Right lobe of liver (tissue), 6 donors: ENCODE measurements around the gene HID1. TPM values are rescaled to one million over a fixed set of nuclear protein-coding genes. Genes with fewer than 3 reads are reported as not detected.

Experiments
- ATAC-seq, 4 donors: fragments of 200-7000 bp; cut with Tn5 transposase; one replicate each; pipeline ENCODE4 v1.9.1; 2020; ENCODE audit warnings: mild to moderate bottlenecking in 4 of 4, moderate library complexity in 4 of 4
- DNase-seq, 3 donors: peaks; one replicate each; pipeline ENCODE4 v3.0.0-alpha.2; 2020
- H3K27ac ChIP-seq, 3 donors: fragments of 200-600 bp; one replicate each; pipeline ENCODE4 v1.8.0; 2022
- H3K27me3 ChIP-seq, 2 donors: fragments of 200-600 bp; one replicate each; pipeline ENCODE4 v1.8.0; 2022
- H3K36me3 ChIP-seq, 4 donors: fragments of 200-600 bp; sonication (generic) in 1 of 4; one replicate each; pipeline versions ENCODE4 v1.5.1 to v1.8.0; 2017 to 2022; ENCODE audit warnings: control low read depth in 1 of 4
- H3K4me1 ChIP-seq, 4 donors: fragments of 200-600 bp; sonication (generic) in 1 of 4; one replicate each; pipeline versions ENCODE4 v1.5.1 to v1.8.0; 2017 to 2022; ENCODE audit warnings: control low read depth in 1 of 4
- H3K4me3 ChIP-seq, 3 donors: fragments of 200-600 bp; one replicate each; pipeline ENCODE4 v1.8.0; 2022
- H3K9me3 ChIP-seq, 4 donors: fragments of 200-600 bp; sonication (generic) in 1 of 4; one replicate each; pipeline versions ENCODE4 v1.5.1 to v1.8.0; 2017 to 2022; ENCODE audit warnings: control low read depth in 1 of 4
- CTCF ChIP-seq, 4 donors: fragments of 200-600 bp in 3 of 4; fragments of 450-650 bp in 1 of 4; IDR thresholded peaks; one replicate each; pipeline versions ENCODE4 v1.5.1 to v1.8.0; 2016 to 2022; ENCODE audit warnings: antibody characterized with exemption in 4 of 4, mild to moderate bottlenecking in 2 of 4
- POLR2A ChIP-seq: fragments of 450-650 bp; IDR thresholded peaks from one replicate; pipeline ENCODE4 v1.6.1; 2017; ENCODE audit warnings: antibody characterized with exemption, mild to moderate bottlenecking
- WGBS: methylation state at CpG from one replicate; pipeline ENCODE4 v1.1.6; 2018; ENCODE audit warnings: low coverage, low lambda C conversion rate; ENCODE audit not compliant: insufficient coverage; ENCODE audit errors: missing lambda C conversion rate; 5-methylcytosine and 5-hydroxymethylcytosine counted together
- intact Hi-C, 2 donors: fragments of 100-400 bp; cut with DNase I; formaldehyde crosslinking; loops; one replicate each; pipeline versions ENCODE4 v1.11.2 to v1.14.1; 2022
- total RNA-seq, 6 experiments: library from RNA; depleted of rRNA in 2 of 6; stranded (reverse); fragments of >200 nt in 2 of 6; fragmentation: NEBNext Ultra II Directional in 3 of 6; extraction: Animal tissue kit (Norgen Biotek cat#: 25700) in 3 of 6; gene quantifications; one replicate each; pipeline versions ENCODE4 v1.1.0 to v1.2.4, GENCODE V29; 2016 to 2023
- donor health status: DM: no; HTN: yes; CAD: no.
- donor health status: DM: no; HTN: no; CAD: no.
- donor health status: DM: no; HTN: no; CAD: no.
- donor health status: DM: no; HTN: yes; CAD: no.
- donor health status: DM: no; HTN: yes; CAD: no.

HID1 gene
- total RNA-seq, 6 experiments from 2014 or later, result 3.5 to 6.6 (median 4.5) TPM

- H3K27me3 ChIP-seq, result no peaks in the 10 kb centered on the region
- DNase-seq (peak in 1 of 3 donors; percentile 46), ATAC-seq (peak in 2 of 4 donors; percentile 9 to 25)
- intact Hi-C loops, result no loop called here
- no peak for TF ChIP-seq CTCF (IDR thresholded peaks at IDR 0.05)
- no peak for TF ChIP-seq POLR2A
- peaks cover 0 to 7% (median 0%) of the 10 kb centered on the region in 4 donors for H3K4me1 ChIP-seq
- H3K4me3 ChIP-seq, result no peak within 1 kb of the TSS
- no peak within 1 kb of the TSS for H3K27ac ChIP-seq
- no peaks in the 10 kb centered on the region for H3K9me3 ChIP-seq
- H3K36me3 ChIP-seq, result no peaks in the 10 kb centered on the region
- WGBS, result 11% methylated on average over 38 of the region's 78 CpGs
Measured at GRCh38 chr17:74935585-74936469, 36.7 kb downstream of the HID1 start, which contains the start of gene OTOP3. Gene OTOP3, plus strand, starts transcription at chr17:74935898. Its CDS starts 24 bp downstream, at chr17:74935922.

GRCh38 chr17:74935048-74935447 is 37.5 kb downstream of the HID1 start:
- no peak overlapping the region for H3K4me3 ChIP-seq
- 66% methylated on average over 2 of the region's 3 CpGs for WGBS
- ATAC-seq (no peak), DNase-seq (no peak)
- H3K27me3 ChIP-seq, result no peaks in the 10 kb centered on the region
- intact Hi-C loops, result no loop called here
- TF ChIP-seq CTCF (IDR thresholded peaks at IDR 0.05), result no peak
- no peaks in the 10 kb centered on the region for H3K9me3 ChIP-seq
- H3K27ac ChIP-seq, result no peak overlapping the region
- H3K36me3 ChIP-seq, result no peaks in the 10 kb centered on the region
- peaks cover 0 to 7% (median 0%) of the 10 kb centered on the region in 4 donors for H3K4me1 ChIP-seq

GRCh38 chr17:74930535-74931036 is 42.0 kb downstream of the HID1 start:
- ATAC-seq (no peak), DNase-seq (no peak)
- TF ChIP-seq CTCF (IDR thresholded peaks at IDR 0.05), result no peak
- TF ChIP-seq POLR2A, result no peak
- no peaks in the 10 kb centered on the region for H3K9me3 ChIP-seq
- H3K4me1 ChIP-seq, result peaks cover 0 to 3% (median 0%) of the 10 kb centered on the region in 4 donors
- intact Hi-C loops, result no loop called here
- whole genome bisulfite sequencing, result 85% methylated on average over 11 of the region's 24 CpGs
- H3K27me3 ChIP-seq, result no peaks in the 10 kb centered on the region
- H3K4me3 ChIP-seq, result no peak overlapping the region
- no peak overlapping the region for H3K27ac ChIP-seq
- H3K36me3 ChIP-seq, result no peaks in the 10 kb centered on the region

- peaks cover 0 to 4% (median 0%) of the 10 kb centered on the region in 4 donors for H3K4me1 ChIP-seq
- no peak overlapping the region for H3K27ac ChIP-seq
- peaks cover 0 to 13% of the 10 kb centered on the region in 2 donors for H3K27me3 ChIP-seq
- no peaks in the 10 kb centered on the region for H3K36me3 ChIP-seq
- H3K9me3 ChIP-seq, result no peaks in the 10 kb centered on the region
- 47% methylated on average over 3 of the region's 6 CpGs for WGBS
- intact Hi-C loops, result no loop called here
- no peak for TF ChIP-seq CTCF (IDR thresholded peaks at IDR 0.05)
- TF ChIP-seq POLR2A, result no peak
- no peak overlapping the region for H3K4me3 ChIP-seq
- ATAC-seq (no peak), DNase-seq (no peak)
Measured at GRCh38 chr17:74928786-74929185, 43.8 kb downstream of the HID1 start.
